ENCODE measurements around the gene PRSS48.

DNA sequence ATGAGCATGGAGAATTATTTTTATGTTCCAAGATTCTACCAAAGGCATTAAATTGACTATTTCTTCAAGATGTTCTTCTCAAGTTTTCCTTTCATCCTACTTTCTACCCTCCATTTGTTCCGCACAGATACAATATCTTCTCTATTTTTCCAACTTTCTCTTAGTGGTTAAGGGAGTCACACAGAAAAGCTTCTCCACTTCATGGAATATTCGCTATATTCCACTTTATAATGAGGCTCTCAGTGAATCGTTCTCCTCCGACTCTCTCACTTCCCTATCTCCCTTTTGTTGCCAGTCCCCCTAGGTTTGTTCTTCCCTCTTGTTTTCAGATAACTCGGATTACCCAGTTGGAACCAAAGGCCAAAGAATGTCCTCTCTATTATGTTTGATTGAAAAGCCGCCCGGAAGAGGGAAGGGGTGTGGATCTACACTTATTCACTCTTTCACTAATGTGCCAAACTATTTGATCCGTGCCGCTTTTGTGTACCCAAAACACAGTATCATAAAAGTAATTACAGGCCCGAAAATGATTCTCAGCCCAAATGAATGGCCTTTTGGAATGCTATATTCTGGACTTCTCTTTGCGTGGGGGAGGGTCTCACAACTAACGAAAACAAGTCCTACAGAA lies 47.3 kb downstream of the PRSS48 start:
- TF ChIP-seq, protein P1, sequence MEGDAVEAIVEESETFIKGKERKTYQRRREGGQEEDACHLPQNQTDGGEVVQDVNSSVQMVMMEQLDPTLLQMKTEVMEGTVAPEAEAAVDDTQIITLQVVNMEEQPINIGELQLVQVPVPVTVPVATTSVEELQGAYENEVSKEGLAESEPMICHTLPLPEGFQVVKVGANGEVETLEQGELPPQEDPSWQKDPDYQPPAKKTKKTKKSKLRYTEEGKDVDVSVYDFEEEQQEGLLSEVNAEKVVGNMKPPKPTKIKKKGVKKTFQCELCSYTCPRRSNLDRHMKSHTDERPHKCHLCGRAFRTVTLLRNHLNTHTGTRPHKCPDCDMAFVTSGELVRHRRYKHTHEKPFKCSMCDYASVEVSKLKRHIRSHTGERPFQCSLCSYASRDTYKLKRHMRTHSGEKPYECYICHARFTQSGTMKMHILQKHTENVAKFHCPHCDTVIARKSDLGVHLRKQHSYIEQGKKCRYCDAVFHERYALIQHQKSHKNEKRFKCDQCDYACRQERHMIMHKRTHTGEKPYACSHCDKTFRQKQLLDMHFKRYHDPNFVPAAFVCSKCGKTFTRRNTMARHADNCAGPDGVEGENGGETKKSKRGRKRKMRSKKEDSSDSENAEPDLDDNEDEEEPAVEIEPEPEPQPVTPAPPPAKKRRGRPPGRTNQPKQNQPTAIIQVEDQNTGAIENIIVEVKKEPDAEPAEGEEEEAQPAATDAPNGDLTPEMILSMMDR (IDR thresholded peaks at IDR 0.05) = no peak
- no peak for TF ChIP-seq POLR2A (IDR thresholded peaks at IDR 0.05)
